HG03439 (cell line): ENCODE data around the gene ZNF14.
"Not testable (repeated sequence)": the region's sequence is repeated elsewhere in the genome, so short reads cannot be mapped to it uniquely, and the experiment has no call there.

Source experiments
- ATAC-seq: cut with Tn5 transposase; IDR thresholded peaks from one replicate; pipeline ENCODE4 v1.9.1; 2021; ENCODE audit warnings: mild to moderate bottlenecking, moderate library complexity; ENCODE audit not compliant: unreplicated experiment

Gene ZNF14

DNA sequence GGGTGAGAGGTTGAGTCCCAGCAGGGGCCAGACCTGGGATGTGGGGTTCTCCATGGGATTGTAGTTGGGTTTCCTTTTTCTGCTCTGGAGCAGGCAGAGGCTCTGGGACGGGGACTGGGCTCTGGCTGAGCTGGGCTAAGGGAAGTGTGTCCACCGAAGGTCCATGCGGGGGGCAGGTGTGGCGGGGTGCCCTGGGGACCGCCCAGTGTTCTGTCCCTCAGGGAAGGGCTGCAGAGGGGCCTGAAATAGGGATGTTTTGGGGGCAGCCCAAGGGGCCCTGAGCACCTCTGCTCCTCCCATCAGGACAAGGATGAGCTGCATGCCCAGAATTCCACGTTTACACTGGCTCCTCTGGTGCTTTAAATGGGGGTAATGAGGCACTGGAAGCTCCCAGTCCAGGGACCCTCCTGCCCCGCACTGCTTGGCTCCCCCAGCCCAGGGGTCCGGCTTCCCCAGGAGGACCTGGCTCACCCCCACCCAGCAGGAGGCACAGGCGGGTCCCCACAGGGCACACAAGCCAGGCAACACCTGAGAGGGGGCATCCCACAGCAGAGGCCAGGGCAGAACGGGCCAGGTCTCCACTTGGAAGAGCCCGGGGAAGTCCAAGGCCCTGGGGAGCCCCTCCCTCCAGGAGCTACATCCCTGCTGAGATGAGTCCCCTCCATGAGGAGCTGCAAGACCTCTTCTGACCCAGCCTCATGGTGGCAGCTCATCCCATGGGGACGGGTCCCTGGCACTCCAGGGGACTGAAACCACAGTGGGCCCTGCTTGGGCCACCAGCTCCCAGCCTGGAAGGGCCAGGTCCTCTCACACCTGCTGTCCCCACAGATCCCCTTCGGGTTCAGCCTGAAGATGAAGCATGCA lies 14.7 kb upstream of the ZNF14 start:
- ATAC-seq = no peak

DNA sequence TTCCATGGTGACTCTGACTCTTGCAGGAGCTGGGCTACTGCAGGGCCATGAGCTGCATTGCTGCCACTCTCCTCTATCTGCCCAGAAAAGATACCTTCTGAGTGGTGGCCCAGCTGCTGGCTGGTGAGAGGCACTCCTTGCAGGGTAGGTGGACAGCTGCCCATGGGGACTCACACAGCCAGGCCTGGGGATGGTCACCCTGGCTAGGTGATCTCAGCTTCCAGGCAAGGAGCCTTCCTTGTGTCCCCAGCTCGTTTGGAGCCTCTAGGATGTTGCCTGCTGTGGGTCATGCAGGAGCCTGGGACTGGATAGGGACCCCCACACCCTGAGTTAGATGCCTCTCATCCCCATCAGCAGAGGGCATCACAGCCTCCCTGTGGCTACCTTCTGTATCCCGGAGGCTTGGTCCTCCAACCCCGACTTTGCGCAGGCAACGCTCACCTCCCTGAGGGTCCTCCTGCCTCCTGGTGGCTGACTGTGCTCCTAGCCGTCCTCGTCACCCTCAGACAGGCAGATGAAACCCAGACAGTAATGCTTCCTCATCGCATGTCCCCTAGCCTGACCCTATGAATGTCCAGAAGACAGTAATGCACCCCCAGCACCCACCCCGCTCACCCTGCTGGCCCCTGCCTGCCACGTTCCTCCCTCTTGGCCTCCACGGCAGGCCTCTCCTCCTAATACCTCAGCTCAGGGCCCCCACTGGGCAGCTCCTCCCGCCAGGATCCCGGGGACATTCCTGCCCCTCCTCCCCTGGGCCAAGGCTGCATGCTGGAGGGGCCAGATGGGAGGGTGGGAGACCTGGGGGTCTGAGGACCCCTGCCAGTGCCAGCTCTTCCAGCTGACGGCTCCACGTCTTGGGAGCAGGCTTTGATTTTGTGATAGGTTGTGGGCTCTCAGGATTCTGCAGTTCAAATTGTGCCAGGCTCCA lies 13.6 kb upstream of the ZNF14 start:
- no peak for ATAC-seq

DNA sequence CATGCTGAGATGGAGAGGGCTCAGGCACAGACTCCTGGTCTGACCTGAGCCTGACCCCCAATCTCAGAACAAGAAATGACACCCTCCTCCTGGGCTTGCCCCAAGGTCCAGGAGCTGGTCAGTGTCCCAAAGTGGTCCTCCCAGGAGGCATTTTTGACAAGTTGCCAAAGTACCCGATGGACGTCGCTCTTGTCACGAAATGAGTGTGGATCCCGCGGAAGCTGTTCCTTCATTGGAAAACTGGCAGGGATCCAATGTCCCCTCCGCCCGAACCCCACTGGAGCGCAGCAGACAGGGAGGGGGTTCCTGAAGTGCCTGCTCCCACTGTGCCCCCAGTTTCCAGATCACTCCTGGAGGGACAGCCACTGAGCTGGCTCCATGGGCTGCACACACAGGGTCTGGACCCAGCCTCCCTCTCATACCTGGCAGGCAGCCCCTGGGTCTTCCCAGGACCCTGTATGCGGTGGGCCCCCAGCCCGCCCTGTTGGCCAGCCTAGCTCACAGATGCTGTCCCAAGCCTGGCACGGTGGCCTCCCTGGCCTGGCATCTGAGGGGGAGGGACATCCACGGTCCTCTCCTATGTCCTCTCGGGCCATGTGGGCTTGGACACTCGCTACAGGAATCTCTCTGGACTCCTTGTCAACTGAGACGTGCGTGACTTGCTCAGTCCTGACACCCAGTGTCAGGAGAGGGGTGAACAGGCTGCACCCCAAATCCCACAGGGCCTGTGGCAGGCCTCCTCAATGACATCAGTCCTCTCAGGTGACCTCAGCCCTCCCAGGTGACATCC lies 12.8 kb upstream of the ZNF14 start:
- ATAC-seq = no peak

DNA sequence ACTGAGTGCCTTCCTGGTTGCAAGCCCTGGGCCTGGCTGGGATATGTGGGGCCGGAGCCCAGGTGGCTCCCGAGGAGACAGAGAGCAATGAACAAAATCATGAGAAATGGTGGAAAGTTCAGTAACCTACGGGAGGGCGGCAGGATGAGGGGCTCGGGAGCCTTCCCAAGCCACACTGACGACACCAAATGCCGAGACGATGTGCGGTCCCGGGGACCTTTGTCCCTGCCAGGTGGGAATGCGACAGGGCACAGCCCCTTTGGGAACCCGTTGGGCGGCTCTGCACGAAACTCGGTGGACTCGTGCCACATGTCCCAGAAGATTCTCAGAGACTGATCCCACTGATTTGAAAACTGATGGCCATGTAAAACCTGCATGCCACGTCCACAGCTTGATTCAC lies 11.7 kb upstream of the ZNF14 start:
- no peak for ATAC-seq

DNA sequence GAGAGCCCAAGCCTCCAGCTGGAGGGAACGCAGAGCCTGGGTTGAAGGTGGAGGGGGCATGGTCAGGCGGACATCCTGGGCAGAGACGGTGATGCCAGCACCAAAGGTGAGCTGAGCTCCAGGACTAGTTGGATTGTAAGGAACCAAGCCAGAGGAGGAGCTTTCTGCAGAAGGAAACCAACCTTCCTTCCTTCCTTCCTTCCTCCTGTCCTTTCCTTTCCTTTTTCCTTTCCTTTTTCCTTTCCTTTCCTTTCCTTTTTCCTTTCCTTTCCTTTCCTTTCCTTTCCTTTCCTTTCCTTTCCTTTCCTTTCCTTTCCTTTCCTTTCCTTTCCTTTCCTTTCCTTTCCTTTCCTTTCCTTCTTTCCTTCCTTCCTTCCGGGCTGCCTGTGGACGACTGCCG lies 11.0 kb upstream of the ZNF14 start:
- not testable (repeated sequence) for ATAC-seq

DNA sequence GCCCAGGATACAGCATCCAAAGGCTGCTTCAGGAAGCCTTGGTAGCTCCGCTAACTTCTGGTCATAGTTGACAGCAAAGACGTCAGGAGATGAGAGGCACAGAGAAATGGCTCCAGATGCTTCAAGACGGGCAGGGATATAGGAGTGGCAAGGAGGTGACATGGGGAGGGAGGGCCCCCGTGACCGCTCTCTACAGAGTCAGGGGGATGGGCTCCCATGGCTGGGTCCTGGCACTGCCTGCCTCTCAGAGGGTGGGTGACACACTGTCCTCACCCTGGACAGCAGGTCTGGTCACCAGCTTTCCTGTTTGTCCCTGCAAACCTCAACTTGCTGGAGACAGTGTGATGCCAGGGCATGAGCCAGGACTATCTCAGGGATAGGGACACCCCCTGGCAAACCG lies 10.3 kb upstream of the ZNF14 start:
- no peak for ATAC-seq

DNA sequence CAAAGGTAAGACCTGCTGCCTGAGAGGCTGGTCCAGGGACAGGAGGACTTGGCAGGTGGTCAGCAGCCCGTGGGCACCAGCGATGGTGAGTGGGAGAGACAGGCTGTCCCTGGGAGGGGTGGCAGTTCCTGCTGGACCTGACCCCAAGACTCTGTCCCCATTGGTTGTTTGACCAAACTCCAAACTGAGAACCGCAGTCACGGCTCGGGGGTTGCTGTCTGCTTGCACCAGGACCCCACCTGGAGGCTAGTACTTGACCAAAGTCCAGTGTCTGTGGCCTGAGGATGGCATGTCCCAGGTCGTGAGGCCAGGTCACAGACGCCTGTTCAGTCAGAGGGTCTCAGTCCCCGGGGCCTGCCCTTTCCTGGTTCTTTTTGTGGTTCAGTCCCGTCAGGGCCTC lies 9.9 kb upstream of the ZNF14 start:
- no peak for ATAC-seq

DNA sequence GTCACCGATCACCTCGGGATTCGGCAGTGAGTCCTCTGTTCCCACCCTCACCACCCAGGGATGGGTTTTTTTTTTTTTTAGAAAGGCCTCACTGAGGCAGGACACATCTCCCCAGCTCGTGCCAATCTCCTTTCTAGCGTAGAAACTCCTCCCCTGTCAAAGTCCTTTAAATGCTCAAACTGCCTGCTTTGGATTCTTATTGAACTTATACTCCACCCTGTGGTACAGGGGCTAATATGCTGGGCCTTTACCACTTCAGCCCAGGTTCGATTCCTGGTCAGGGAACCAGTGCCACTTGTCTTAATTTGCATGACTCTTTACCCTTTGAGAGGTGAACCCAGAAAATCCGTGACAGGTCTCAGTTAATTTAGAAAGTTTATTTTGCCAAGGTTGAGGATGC lies 8.3 kb upstream of the ZNF14 start:
- ATAC-seq = no peak

DNA sequence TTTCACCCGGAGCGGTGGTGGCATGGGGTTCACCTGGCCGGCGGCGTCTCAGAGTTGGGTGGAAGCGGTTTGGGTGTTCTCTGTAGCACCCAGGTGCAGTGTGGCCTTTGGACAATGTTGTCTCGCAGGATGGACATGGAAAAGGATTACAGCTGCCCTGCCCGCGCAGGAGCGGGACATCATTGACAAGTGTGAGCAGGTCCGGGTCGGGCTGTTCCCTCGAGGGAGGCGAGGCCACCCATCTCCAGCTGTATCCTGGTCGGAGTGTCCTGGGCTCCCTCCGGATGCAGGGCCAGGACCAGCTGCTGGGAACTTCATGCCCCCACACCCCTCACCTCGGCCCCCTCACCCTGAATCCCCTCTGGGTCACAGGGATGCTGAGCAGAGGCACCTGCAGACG lies 7.8 kb upstream of the ZNF14 start:
- no peak for ATAC-seq

DNA sequence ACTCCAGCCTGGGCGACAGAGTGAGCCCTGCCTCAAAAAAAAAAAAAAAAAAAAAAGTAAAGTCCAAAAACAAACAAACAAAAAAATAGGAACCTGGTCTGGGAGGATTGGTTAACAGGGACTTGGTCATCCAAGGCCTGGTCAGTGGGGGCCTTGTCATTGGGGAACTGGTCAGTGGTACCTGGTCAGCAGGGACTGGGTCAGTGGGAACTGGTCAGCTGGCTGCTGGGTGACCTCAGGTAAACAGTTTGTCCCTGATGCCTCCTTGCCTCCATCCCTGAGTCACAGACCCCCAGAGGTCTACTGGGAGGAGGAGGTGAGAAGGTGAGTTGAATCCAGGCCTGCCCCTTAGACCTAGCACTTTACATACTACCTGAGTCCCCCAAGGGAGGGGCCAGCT lies 5.7 kb upstream of the ZNF14 start:
- ATAC-seq = no peak

DNA sequence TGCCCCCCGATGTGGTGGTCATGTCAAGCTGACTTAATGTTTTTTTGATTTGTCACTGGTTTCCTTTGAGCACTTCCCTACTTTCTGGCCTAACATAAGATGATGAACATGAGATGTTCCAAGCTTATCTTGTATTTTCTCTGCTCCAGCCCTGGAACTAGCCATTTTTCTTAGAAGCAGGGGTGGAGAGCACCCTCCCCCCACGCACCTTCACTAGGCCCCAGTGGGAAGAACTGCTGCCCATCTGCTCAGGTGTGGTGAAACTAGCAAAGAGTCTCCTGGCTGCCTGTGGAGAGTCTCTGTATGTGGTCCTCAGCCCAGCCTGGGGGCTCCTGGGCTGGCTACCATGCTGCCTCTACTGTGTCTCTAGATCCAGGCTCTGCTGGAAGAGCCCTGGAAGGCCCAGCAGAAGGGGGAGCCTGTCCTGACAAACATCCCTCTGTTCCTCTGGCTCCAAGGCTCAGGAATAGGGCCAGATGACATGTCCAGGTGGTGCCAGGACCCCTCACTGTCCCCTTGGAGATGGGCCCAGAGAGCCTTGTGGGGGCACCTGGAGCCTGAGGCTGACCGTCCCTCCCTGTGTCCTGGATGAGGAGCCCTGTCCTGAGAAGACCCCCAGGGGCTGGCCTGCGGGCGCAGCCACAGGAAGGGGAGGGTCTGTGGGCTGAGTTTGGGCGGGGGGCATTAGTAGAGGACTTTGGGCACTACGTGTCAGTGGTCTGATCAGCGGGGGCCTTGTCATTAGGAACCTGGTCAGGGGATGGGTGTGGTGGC lies 4.8 kb upstream of the ZNF14 start:
- ATAC-seq = no peak

DNA sequence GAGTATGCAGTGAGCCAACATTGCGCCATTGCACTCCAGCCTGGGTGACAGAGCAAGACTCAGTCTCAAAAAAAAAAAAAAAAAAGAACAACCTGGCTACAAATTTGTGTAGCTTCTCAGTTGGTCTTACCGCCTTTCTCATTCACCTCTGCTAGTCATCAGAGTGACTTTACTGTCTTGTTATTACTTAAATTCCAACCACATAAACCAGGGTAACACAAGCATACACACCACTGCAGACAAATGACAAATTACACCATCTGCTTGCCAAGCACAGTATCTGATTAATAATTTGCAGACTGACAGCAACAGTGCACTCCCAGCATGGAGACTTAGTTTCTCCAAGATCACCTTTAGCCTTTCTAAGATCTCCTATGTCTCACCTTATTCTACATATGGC lies 11.0 kb downstream of the ZNF14 start:
- no peak for ATAC-seq

DNA sequence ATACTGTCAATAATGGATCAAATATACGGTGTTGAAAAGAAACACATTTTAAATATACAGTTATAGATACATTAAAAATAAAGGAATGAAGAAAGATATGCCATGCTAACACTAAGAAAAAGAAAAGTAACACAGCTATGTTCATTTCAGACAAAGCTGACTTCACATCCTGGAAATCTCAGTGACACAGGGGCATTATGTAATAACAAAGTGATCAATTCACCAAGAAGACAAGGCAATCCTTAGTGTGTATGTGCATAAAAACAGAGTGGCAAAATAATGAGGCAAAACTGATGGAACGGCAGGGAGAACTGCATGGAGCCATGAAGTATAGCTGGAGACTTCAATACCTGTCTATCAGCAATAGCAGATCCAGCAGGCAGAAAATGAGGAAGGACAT lies 13.1 kb downstream of the ZNF14 start:
- no peak for ATAC-seq

DNA sequence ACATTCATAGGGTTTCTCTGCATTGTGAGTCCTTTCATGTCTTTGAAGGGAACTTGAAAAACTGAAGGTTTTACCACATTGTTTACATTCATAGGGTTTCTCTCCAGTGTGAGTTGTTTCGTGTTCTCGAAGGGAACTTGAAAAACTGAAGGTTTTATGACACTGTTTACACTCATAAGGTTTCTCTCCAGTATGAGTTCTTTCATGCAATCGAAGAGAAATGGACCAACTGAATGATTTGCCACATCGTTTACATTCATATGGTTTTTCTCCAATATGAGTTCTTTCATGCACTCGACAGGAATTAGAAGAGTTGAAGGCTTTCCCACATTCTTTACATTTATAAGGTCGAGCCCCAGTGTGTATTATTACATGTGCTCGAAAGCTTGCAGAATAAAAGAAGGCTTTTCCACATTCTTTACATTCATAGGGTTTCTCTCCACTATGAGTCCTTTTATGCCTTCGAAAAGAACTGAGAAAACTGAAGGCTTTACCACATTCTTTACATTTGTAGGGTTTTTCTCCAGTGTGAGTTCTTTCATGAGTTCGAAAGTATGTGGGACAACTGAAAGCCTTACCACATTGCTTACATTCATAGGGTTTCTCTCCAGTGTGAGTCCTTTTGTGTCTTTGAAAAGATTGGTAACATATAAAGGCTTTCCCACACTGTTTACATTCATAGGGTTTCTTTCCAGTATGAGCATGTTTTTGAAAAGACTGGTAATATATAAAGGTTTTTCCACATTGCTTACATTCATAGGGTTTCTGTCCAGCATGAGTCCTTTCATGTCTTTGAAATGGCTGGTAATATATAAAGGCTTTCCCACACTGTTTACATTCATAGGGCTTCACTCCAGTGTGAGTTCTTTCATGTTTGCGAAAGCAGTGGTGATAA lies 20.7 kb downstream of the ZNF14 start:
- ATAC-seq = no peak

DNA sequence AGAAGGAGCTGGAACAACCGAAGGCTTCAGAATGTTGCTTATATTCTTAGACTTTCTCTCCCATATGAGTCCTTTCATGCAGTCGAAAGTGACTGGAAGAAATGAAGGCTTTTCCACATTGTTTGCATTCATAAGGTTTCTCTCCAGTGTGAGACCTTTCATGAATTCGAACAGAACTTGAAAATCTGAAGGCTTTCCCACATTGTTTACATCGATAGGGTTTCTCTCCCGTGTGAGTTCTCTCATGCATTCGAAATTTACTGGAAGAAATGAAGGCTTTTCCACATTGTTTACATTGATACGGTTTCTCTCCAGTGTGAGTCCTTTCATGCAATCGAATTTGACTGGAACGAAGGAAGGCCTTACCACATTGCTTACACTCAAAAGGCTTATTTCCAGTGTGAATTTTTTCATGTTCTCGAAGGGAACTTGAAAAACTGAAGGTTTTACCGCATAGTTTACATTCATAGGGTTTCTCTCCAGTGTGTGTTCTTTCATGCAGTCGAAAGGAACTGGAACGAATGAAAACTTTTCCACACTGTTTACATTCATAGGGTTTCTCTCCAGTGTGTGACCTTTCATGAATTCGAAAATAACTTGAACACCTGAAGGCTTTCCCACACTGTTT lies 21.5 kb downstream of the ZNF14 start:
- no peak for ATAC-seq

DNA sequence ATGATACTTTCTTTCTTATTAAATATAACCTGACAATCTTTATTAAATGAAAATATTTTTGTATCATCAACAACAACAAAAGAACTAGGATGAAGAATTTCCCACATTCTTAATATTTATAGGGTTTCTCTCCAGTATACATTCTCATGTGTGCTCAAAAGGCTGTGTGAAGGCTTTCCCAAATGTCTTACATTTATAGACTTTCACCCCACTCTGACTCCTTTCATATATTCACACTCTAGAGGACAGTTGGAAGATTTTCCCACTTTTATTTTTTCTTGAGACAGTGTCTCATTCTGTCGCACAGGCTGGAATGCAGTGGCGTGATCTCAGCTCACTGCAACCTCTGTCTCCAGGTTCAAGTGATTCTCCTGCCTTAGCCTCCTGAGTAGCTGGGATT lies 22.4 kb downstream of the ZNF14 start:
- no peak for ATAC-seq

DNA sequence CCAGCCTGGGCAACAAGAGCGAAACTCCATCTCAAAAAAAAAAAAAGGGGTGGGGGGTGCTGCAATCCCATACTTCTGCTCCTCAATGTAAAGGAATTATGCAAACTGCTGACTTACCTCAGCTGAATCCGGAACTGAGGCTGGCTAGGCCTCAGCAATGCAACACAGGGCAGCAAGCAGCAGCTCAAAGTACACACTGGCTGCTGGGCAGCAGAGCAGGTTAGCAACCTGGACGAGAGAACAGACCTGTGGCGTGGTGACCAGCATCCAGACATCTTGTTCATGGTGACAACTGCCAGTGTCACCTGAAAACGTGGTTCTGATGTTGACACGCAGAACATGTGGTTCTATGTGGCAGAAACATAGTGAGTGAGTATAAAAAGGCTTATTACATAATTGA lies 28.1 kb downstream of the ZNF14 start:
- ATAC-seq = no peak

DNA sequence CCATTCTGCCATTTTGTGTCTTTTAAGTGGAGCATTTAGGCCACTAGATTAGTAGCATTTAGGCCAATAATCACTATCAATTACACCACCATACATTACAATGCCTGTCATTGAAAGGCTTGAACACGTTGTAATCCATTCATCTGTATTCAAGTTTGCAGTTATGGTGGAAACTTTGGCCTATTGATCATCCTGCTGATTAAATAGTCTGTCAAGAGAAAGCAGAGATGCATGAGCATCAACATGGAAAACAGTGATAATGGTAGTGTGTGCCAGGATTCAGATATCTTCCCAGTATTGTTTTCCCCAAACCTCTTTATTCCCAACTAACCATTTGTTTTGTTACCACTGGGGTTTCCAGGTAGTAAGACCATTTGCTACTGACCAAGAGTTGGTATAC lies 32.4 kb downstream of the ZNF14 start:
- not testable (repeated sequence) for ATAC-seq

DNA sequence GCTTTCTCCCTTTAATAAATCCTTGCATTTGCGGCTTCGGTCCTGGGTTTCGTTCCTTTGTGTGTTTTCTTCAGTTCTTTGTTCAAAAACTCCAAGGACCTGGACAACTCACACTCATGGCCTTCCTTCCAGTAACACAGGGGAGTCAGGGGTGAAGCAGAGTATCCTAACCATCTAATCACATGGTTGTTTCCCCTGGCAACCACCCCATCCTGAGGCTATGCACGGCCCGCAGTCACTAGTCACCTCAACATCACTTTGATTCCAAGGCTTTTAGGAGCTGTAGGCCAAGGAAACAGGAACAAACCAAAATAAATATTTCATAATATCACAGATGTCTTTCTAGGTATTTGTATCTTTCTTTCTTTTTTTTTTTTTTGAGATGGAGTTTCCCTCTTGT lies 35.3 kb downstream of the ZNF14 start:
- ATAC-seq = no peak
